Measurements from ENCODE around the gene LTO1.

The LTO1 gene

GRCh38 chr11:69647761-69648497 is 27.2 kb downstream of the LTO1 start:
- in situ Hi-C loops (cut with HindIII; ENCODE audit: low sequenced_read_pairs): no loop called here

- in situ Hi-C loops (cut with HindIII; ENCODE audit: low sequenced_read_pairs): no loop called here
Observed at GRCh38 chr11:69647390-69647748, 27.8 kb downstream of the LTO1 start.

- in situ Hi-C loops (cut with HindIII; ENCODE audit: low sequenced_read_pairs): no loop called here
Observed at GRCh38 chr11:69646493-69647389, 28.4 kb downstream of the LTO1 start.

- in situ Hi-C loops (cut with HindIII; ENCODE audit: low sequenced_read_pairs): no loop called here
Observed at GRCh38 chr11:69645801-69646492, 29.2 kb downstream of the LTO1 start.

- in situ Hi-C loops (cut with HindIII; ENCODE audit: low sequenced_read_pairs): no loop called here
Observed at GRCh38 chr11:69644962-69645675, 30.0 kb downstream of the LTO1 start.

- in situ Hi-C loops (cut with HindIII; ENCODE audit: low sequenced_read_pairs): no loop called here
Observed at GRCh38 chr11:69644071-69644961, 30.8 kb downstream of the LTO1 start.

GRCh38 chr11:69643646-69644045 is 31.5 kb downstream of the LTO1 start:
- in situ Hi-C loops (cut with HindIII; ENCODE audit: low sequenced_read_pairs): no loop called here

GRCh38 chr11:69642913-69643632 is 32.1 kb downstream of the LTO1 start:
- in situ Hi-C loops (cut with HindIII; ENCODE audit: low sequenced_read_pairs): no loop called here

- in situ Hi-C loops (cut with HindIII; ENCODE audit: low sequenced_read_pairs): no loop called here
Observed at GRCh38 chr11:69642549-69642912, 32.6 kb downstream of the LTO1 start.

- in situ Hi-C loops (cut with HindIII; ENCODE audit: low sequenced_read_pairs): no loop called here
Observed at GRCh38 chr11:69641681-69642548, 33.2 kb downstream of the LTO1 start.

- in situ Hi-C loops (cut with HindIII; ENCODE audit: low sequenced_read_pairs): no loop called here
Observed at GRCh38 chr11:69640995-69641581, 34.1 kb downstream of the LTO1 start, which contains the start of gene CCND1. Gene CCND1 (plus strand): TSS chr11:69641156. CDS start chr11:69641314, 158 bp downstream.

- in situ Hi-C loops (cut with HindIII; ENCODE audit: low sequenced_read_pairs): no loop called here
Observed at GRCh38 chr11:69640260-69640994, 34.7 kb downstream of the LTO1 start.

- in situ Hi-C loops (cut with HindIII; ENCODE audit: low sequenced_read_pairs): no loop called here
Observed at GRCh38 chr11:69639831-69640230, 35.3 kb downstream of the LTO1 start.

GRCh38 chr11:69638941-69639681 is 36.0 kb downstream of the LTO1 start:
- in situ Hi-C loops (cut with HindIII; ENCODE audit: low sequenced_read_pairs): no loop called here

GRCh38 chr11:69637941-69638871 is 36.9 kb downstream of the LTO1 start:
- in situ Hi-C loops (cut with HindIII; ENCODE audit: low sequenced_read_pairs): no loop called here

Measured in endothelial cell of hepatic sinusoid (primary cell).